ENCODE data around the gene DCAF16.

The DCAF16 gene

GRCh38 chr4:17757621-17758020 is 52.9 kb downstream of the DCAF16 start:
- H3K4me3 ChIP-seq (ENCODE audit: low read depth, low read length), result no peak overlapping the region

DNA sequence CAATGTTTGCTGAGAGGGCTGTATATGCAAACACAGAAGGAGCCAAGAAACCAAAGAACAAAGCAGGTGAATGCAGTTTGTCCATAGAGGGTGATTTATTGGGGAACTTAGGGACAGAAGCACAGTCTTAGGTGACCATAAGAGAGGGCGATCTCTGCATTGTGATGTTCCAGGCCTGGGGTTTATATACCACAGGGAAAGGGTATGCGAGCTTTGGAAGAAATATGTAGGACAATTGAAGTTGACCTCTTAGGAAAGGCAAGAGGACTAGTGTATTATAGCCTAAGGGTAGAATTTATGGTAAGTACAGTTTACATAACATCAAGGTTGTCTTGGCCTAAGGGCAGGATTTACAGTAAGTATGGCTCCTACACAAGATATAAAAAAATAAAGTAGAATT is 56.9 kb downstream of the DCAF16 start:
- no peak for DNase-seq (ENCODE audit: low read depth)
- H3K4me3 ChIP-seq (ENCODE audit: low read depth, low read length), result no peak overlapping the region

More at GRCh38 chr4:17757621-17758020, 52.9 kb downstream of the DCAF16 start:
- no peak for DNase-seq (ENCODE audit: low read depth)

Measured in skeletal muscle cell (primary cell).